Spleen (tissue), 7 donors: ENCODE measurements around the gene DENND1A.

Source experiments
- CTCF ChIP-seq, 11 experiments: fragments of 200-600 bp in 7 of 11; fragments of 450-650 bp in 4 of 11; sonication (generic) in 4 of 11; IDR thresholded peaks in 8 of 11; conservative IDR thresholded peaks in 3 of 11; 1 replicate in 7 of 11; 2 replicates in 4 of 11; pipeline versions ENCODE4 v1.4.0 to v1.8.0; 2016 to 2021; ENCODE audit warnings: antibody characterized with exemption in 11 of 11, inconsistent platforms in 4 of 11, mild to moderate bottlenecking in 1 of 11
- POLR2A ChIP-seq, 3 donors: fragments of 450-650 bp; IDR thresholded peaks; one replicate each; pipeline ENCODE4 v1.5.1; 2017; ENCODE audit warnings: antibody characterized with exemption in 3 of 3, mild to moderate bottlenecking in 1 of 3
- POLR2AphosphoS5 ChIP-seq, 3 donors: sonication (generic); formaldehyde crosslinking; IDR thresholded peaks; one replicate each; pipeline ENCODE4 v1.5.1; 2017; ENCODE audit warnings: antibody characterized with exemption in 3 of 3
- donor health status: DM: no; HTN: no; CAD: no; lungs with moderate emphysema.
- donor health status: DM: no; HTN: no; CAD: no.
- donor health status: DM: no; HTN: no; CAD: no.

- no peak for TF ChIP-seq CTCF (IDR thresholded peaks at IDR 0.05 in 8 of 11, conservative IDR thresholded peaks at IDR 0.05 in 3 of 11)
- no peak for TF ChIP-seq POLR2AphosphoS5 (IDR thresholded peaks at IDR 0.05)
- TF ChIP-seq POLR2A (IDR thresholded peaks at IDR 0.05) = no peak
Measured at GRCh38 chr9:123421801-123422455, 508.0 kb downstream of the DENND1A start.
